ENCODE data around the gene HAS3. TPM values are rescaled to one million over a fixed set of nuclear protein-coding genes. Genes with fewer than 3 reads are reported as not detected.
A peak's percentile ranks its signal among the peaks of the same experiment; 100 is the strongest.

Gene HAS3
- total RNA-seq, 1 donor from 2014 or later, result 0.67 TPM

DNA sequence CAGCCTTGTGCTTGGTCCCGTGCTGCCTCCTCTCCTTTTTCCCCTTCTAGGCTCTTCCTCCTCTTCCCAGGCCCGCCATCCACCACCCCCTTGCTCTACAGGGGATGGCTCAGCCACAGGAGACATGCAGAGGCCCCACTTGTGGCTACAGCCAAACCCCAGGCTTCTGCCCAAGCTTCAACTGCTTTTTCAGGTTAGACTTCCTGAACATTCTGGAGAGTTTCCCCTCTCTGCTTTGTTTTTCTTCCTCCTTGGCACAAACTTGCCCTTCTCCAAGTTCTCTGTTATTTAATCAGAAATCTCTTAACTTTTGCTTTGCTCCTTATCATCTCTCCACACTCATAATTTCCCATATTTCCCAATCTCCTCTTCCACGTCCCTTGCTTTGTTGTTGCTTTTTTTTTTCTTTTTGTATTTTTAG is 18.3 kb upstream of the HAS3 start:
- intact Hi-C loops (cut with micrococcal nuclease), result no loop called here
- no peak for ATAC-seq
- no peak for DNase-seq

DNA sequence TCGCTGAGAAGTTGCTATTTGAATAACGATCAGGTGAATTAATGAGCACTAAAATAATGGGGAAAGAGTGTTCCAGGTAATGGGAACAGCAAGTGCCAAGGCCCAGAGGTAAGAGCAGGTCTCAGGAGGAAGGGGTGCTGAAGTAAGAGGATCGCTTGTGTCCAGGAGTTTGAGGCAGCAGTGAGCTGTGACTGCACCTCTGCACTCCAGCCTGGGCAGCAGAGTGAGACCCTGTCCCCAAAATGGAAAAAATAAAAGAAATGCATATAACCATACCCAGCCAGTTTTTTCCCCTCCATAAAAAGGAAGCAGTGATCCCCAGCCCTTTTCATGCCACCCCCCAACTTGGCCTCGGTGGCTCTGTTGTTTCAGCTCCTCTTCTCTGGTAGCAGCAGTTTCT is 16.8 kb upstream of the HAS3 start:
- no peak for DNase-seq
- intact Hi-C loops (cut with micrococcal nuclease), result no loop called here
- ATAC-seq, result no peak

DNA sequence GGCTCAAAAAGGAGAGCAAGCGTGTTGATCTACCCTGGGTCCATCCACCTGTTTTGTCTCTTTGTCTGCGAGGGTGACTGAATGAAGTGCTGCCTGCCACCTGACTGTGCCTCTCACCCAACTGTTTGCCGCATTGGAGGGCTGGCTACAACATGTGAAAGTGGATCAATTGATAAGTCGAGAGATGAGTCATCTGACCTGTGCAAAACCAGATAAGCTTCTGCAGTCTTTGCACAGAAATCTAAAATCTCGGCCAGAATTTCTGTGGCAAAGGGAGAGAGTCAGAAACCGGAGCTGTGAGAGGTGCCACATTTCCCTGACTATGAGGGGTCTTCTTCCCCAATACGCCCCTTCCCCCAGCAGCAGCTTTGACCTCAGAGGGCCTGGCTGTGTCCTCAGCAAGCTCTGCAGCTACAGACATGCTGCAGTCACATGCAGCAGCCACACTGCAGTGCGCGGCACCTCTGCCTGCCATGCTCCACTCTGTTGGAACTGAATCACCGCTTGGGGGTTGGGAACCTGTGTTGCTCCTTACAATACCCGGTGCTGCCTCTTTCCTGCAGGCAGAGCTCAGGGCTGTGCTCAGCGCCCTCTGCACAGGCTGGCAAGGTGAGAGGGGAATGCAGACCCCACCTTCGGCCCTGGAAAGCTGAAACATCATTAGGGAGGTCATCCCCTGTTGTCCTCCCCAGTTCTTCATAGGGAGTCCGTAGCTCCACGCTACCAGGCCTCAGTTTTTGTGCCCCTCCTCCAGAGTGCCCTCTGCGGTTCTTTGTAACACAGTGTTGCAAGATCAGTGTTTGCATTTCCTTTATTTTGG is 16.2 kb upstream of the HAS3 start:
- ATAC-seq, result peak; percentile 24
- no peak for DNase-seq
- intact Hi-C loops (cut with micrococcal nuclease), result no loop called here

DNA sequence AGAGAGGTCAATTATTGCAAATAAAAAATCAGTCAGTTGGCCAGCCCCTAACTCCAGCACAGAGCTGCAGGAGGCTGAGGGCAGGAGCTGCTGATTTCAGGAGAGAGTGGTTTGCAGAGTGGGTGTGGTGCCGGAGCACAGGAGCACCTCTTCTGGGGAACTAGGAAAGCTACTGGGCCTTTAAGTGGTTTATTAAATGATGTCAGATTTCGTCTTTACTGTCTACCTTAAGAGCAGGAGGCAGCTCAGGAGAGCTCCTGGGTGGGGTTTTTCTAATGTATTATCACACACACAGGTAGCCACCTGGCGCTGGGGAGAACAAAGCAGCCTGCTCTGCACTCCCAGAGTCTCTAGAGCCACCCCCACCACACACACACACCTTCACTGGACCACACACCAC is 11.5 kb upstream of the HAS3 start:
- intact Hi-C loops (cut with micrococcal nuclease), result no loop called here
- ATAC-seq (no peak), DNase-seq (no peak)

DNA sequence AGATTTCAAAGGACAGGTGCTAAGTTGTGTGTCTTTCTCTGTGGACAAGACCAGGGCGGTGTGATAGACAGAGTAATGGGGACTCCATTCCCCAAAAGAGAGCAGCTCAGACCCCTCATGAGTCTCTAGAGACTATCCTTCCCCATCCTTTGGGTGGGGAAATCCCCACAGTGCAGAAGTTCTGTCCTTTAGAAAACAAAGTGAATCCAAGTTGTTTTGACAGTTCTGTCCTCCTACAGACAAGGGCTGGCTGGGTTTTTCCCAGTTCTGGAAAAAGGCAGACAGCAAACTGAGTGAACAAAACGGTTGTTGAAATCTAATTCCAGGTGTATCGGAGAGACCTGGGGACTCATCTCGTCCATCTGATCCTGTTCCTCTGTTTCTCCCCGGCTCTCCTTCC is 11.0 kb upstream of the HAS3 start:
- intact Hi-C loops (cut with micrococcal nuclease), result no loop called here
- DNase-seq, result no peak
- ATAC-seq, result no peak

DNA sequence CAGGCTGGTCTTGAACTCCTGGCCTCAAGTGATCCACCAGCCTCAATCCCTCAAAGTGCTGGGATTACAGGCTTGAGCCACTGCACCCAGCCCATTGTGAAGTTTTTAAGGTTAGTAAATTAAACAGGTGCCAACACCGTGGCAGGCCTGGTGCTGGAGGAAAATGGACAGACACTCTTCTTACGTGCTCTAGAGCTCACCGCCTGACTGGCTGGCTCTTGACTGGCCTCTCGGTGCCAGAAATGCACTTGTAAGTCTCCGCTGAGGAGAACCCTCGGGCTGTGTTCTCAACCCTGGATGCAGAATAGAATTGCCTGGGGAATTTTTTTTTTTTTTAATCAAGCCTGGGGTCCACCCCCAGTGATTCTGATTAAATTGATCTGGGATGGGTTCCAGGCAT is 10.3 kb upstream of the HAS3 start:
- intact Hi-C loops (cut with micrococcal nuclease), result no loop called here
- ATAC-seq, result peak; percentile 43
- no peak for DNase-seq

DNA sequence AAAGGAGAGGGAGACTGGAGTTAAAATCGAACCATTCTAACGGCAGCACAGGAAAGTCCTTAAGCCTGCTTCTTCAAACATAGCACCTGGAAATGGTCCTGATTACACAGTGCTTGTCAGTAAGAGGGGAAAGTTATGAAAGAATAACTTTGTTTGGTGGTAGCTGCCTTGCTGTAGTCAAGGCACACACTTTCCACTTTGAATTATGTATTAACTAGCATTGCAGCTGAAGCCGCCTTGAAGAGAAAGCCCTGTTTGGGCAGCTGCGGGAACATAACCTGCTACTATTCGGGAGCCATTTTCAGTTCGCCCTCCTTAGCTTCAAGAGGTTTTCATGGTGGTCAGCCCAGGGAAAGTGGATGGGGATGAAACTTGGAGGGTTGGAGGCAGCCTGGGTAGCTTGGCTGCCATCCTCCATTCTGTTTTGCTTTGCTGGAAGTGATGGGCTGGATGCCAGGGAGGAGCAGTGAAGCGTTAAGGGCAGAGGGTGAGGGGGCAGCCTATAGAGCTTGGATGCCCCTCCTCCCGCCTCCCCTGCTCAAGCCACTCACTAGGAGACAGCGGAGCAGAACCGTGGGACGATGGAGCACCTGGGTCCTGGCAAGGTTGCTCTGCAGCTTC is 5.3 kb upstream of the HAS3 start:
- DNase-seq (no peak), ATAC-seq (no peak)
- intact Hi-C loops (cut with micrococcal nuclease), result no loop called here

DNA sequence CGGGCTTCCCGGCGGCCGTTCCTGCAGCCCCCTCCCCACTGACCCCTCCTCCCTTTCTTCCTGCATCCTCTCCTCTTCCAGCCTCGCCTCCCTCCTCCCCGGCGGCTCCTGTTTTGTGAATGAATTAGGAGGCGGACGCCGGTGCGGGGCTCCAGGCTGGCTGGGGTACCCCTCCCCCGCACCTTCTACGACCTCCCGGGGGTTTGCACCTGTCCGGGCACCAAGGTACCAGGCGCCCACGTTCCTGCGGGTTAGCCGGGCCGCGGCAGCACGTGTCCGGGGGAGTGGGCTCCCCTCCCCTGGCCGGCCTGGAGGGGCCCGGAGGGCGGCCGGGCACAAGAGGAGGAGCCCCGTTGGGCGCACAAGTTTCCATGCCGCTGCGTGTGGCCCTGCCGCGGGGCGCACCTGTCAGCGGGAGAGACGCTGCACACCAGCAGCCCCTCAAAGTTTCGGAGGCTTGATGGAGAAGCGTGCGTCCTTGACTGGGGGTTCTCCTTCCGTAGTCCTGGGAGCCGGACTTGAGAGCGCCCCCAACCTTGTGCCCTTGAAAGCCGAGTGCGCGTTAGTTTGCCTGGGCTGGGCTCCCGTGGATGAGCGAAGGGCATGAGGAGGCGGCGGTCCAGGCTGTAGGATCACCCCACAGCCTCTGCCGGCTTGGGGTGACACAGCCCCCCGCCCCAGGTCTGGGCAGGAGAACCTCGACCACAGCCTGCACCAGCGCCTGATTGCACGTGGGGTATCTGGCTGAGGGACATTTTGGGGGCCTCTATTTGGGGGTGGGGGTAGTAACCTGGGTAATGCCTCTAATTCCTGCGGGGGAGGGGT is 1.2 kb downstream of the HAS3 start:
- no peak for DNase-seq
- intact Hi-C loops (cut with micrococcal nuclease), result no loop called here
- ATAC-seq, result peak; percentile 7

DNA sequence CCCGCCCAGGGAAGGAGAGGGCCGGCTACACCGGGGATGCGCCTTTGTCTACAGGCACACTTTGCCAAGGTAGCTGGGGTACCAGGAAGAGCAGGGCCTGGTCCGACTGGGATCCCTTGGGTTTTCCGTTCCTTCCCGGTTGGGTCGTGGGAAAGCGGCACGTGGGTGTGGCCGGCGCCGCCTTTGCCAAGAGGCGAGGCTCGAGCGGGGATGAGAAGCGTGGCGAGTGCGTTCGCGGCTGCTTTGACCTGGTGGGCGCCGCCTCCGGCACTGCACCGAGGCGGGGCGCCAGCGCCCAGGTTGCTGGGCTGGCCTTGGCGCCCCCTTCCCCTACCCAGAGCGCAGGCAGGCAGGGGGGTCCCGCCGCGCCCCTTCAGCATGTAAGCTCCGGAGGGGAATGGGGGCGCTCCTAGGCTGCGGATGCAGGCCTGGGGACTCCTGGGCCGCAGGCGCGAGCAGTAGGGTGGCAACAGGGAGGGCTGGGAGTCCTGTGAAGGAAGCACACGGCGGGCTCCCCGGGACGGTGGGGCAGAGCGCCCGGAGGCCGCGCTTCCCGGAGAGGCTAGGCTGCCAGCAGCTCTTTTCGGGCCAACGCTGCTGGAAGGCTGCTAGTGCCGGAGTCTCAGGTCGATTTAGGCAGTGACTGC is 2.0 kb downstream of the HAS3 start:
- intact Hi-C loops (cut with micrococcal nuclease), result no loop called here
- ATAC-seq, result peak; percentile 32
- DNase-seq, result peak; percentile 55

DNA sequence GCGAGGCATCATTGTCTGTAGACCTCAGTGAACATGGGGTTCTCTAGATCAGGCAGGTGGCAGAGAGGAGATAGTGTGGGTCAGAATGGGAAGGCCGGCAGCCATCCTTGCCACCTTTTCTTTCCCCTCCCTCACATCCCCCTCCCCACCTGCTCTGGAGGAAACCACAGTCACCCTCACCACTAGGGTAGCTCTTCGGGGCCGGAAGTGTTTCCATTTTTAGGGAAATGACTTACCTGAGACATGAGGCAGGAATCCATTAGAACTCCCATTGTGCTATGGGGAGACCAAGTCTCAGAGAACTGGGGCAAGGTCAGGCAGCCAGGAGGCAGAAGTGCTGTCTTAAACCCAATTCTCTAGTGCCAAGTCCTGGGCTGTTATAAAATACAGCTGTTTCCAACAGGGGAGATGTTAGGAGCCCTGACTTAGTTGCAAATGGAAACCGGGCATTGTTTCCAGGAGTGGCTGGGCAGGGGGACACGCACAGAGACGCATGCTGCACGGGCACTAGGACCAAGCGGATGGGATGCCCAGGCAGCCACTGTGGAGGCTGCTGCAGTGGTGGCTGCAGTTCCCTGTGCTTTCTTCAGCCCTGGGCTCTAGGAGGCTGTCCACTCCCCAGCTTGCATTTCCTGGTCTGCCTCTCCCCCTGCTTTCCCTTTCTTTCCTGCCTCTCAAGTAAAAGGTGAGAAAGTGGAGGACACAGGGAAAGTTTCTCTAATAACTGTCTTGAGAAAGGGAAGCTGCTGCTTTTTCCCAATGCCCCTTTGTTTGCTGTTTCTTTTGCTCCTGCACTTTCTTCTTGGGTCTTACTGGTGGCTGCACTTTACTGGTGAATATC is 2.8 kb downstream of the HAS3 start:
- ATAC-seq, result no peak
- no peak for DNase-seq
- intact Hi-C loops (cut with micrococcal nuclease), result no loop called here

DNA sequence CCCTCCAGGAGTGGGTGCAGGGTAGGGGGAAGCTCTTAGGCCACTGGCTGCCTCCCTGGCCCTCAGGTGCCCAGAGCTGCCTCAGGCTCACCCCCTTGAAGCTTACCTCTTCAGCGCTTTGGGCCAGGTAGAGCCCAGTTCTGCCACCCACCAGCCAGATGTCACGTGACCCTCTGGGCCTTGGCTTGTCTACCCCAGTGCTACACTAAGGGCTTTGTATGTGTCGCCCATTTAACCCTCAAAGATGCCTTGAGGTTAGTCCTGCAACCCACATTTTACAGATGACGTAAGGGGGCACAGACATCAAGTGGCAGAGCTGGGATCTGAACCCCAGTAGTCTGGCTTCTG is 3.4 kb downstream of the HAS3 start:
- DNase-seq (no peak), ATAC-seq (no peak)
- intact Hi-C loops (cut with micrococcal nuclease), result no loop called here

DNA sequence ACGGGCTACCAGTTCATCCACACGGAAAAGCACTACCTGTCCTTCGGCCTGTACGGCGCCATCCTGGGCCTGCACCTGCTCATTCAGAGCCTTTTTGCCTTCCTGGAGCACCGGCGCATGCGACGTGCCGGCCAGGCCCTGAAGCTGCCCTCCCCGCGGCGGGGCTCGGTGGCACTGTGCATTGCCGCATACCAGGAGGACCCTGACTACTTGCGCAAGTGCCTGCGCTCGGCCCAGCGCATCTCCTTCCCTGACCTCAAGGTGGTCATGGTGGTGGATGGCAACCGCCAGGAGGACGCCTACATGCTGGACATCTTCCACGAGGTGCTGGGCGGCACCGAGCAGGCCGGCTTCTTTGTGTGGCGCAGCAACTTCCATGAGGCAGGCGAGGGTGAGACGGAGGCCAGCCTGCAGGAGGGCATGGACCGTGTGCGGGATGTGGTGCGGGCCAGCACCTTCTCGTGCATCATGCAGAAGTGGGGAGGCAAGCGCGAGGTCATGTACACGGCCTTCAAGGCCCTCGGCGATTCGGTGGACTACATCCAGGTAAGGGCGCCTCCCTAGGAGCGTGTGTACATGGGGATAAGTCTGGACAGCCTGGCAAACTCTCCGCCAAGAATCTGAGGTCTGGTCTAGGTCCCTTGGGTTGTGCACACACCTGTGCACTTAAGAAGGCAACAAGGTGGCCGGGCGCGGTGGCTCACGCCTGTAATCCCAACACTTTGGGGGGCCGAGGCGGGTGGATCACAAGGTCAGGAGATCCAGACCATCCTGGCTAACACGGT is 4.2 kb downstream of the HAS3 start:
- no peak for DNase-seq
- intact Hi-C loops (cut with micrococcal nuclease), result no loop called here
- no peak for ATAC-seq

DNA sequence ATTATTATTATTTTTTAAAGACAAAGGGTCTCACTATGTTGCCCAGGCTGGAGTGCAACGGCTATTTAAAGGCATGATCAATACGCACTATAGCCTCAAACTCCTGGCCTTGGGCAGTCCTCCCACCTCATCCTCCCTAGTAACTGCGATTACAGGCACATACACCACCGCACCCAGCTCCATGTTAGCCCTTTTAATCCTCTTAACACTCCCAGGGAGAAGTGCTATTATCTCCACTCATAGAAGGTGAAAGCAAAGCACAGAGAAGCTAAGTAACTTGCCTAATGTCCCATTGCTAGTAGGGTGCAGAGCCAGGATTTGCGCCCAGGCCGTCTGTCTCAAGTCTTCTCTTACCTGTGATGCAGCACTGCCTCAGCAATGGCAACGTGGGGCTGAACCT is 5.0 kb downstream of the HAS3 start:
- DNase-seq, result no peak
- no peak for ATAC-seq
- intact Hi-C loops (cut with micrococcal nuclease), result no loop called here

DNA sequence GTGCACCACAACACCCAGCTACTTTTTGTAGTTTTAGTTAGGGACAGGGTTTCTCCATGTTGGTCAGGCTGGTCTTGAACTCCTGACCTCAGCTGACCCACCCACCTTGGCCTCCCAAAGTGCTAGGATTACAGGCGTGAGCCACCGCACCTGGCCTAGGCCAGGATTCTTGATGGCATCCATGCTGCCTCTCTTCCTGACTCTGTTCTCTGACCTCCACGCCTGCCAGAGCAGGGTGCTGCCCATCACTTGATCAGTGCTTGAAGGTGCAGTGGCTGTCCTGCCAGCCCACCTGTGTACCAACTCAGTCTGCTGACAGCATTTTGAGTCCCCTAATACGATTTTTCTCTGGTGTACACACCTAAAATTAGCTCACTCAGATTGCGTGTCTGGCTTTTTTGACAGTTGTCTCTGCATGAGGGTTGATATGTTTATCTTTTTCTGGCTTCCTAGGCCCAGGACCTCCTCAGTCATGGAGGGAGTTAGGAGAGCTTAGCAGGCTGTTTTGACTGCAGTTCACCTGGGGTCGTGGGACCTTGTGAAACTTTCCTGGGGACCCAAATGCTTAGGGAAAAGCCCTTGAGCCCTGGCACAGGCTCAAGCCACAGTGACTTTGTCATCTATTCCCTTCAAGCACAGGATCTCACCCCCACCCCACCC is 5.9 kb downstream of the HAS3 start:
- intact Hi-C loops (cut with micrococcal nuclease), result no loop called here
- ATAC-seq (no peak), DNase-seq (no peak)

DNA sequence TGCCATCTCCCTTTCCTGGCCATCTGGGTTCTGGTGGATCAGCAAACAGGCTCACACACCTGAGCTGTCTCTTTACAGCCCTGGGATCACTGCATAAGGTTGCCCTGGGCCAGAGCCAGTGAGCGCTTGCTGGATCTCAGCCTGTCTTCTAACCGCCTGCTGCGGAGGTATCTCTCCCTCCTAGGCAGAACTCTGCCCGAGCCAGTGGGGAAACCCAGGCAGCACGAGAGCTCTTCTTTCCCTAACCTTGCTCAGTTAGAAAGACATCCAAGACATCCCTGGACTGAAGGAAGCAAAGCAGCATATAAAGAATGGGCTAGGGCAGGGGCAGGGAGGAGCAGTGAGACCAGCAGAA is 6.4 kb downstream of the HAS3 start:
- DNase-seq (no peak), ATAC-seq (no peak)
- intact Hi-C loops (cut with micrococcal nuclease), result no loop called here

DNA sequence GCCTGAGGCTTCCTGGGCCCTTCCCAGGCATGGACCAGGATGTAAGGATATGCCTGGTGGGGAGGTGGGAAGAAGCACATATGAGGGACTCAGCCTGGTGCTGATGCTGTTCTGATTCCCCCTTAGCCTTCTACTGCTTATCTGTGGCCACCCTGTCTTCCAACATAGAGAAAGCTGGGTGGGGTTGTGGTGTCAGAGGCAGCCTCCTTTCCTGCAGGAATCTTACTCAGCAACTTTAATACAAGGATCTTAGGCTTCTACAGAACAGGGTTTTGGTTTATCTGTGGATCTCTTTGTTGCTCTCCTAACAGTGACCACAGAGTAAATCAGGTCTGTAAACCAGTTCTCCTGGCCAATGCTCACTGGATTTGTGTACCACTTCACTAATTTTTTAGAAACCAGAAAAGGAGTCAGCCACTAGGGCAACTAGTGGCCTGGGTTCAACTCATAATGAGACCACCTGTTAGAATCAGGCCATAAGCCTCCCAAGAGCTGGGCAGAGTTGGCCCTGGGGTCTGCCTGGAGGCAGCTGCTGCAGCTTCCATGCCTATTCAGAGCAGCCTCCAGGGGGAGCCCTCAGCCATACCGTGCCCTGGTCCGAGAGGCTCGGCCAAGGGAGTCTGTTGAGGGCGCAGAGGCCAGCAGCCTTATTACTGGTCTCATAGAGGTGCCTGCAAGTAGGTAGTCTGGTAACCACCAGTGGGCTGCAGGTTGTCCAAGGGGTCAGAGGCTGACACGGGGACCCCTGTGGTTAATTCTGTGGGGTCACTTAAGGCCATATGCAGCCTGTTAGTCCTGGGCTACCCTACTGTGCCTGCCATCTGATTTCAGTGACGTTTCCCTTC is 7.1 kb downstream of the HAS3 start:
- ATAC-seq, result peak; percentile 60
- peak; percentile 65 for DNase-seq
- intact Hi-C loops (cut with micrococcal nuclease), result no loop called here

DNA sequence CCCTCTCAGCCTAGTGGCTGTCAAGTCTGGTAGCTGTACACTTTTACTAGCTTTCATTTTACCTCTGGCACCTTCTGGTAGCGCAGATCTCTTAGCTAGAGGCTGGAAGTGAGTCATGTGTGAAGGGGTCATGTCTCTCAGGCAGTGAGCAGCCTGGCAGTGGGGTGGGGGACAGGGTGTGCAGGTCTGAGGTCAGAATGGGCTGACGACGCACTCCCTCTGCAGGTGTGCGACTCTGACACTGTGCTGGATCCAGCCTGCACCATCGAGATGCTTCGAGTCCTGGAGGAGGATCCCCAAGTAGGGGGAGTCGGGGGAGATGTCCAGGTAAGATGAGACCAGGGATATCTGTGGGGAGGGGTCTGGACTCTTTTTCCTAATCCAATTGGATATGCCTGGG is 7.8 kb downstream of the HAS3 start:
- ATAC-seq (no peak), DNase-seq (no peak)
- intact Hi-C loops (cut with micrococcal nuclease), result no loop called here
